UCSD-AML1 (cell line): Measurements from ENCODE around the gene ZNF831.

Source experiments
- DNase-seq: peaks from one replicate; lab custom pipeline; 2025; ENCODE audit not compliant: unreplicated experiment; lab: John Stamatoyannopoulos, UW

The ZNF831 gene

DNA sequence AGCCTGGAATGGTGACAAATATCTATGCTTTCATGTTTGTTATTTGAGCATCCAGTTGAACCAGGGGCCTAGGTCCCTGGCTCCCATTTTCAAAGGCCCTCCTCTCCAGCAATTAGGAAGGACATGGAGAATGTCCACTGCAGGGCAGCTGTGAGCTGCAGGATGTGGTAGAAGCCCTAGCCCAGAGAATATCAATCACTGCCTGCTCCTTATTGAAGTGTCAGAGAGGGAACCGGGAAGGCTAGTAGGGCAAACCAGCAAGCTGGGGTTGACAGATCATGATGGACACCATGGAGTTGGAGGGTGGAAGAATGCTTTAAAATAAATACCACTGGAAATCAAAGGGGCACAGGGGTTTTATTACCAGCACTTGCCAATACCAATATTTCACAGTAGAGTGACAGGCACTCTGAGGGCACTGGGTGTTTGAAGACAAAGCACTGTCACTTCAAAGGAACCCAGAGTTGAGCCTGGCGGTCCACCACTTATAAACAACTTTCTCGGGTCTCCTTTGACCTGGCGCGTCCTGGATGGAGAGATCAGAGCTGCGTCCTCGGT, 47.7 kb downstream of the ZNF831 start:
- no peak for DNase-seq

DNA sequence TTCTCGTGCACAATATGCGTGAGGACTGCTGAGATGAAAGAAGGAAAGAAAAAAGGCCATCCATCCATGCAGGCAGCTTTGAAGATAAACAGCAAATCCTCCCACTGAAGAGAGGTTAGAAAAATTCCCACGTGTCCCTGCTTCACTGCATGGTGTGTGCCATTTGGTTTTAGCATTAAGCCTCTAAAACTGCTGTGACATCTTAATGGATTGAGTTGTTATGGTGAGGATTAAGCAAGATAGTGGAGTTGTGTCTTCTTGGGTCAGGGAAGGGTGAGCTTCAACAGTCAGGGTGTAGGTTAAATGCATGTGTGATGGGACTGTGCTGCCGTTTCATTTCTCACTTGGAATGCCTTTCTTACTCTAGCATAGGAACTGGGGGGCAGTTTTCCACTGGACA, 50.5 kb downstream of the ZNF831 start:
- no peak for DNase-seq

DNA sequence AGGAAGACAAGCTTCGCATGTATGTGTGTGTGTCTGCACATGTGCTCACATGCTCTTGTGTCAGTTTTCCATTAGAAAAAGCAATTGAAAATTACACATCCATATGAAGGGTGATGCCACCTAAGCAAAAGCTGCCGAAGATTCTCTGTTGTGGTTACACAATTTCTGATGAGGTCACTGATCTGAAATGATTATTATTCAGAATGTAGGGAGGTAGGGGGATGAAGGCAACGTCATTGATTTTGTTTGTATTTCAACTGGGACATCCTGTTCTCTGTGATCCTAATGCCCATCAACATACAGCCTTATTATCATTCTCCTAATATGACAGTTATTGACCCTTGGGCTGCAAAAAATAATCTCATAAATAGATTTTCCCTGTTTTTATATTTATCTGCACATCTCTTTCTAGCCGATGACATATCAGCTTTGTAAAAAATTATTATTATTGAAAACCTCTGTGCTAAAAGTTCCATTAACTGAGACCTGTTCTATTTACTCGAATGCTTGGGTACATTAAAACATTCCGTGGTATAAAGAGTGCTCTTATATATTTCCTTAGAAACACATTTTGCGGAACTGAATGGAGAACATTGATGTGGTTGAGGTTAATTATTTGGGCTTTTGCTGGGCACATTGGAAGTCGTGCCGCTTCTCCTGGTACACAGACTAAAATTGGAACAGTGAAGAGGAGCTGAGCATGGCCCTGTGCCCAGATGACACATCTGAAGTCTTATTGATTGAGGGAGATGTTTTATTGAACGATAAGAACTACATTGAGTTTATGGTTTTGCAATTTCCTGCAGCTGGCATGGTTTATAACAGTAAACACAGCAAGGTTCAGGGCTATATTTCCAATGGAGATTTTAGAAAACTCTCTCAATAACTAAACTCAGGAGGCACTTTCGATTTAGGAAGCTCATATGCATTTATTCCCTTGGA, 51.3 kb downstream of the ZNF831 start:
- no peak for DNase-seq

DNA sequence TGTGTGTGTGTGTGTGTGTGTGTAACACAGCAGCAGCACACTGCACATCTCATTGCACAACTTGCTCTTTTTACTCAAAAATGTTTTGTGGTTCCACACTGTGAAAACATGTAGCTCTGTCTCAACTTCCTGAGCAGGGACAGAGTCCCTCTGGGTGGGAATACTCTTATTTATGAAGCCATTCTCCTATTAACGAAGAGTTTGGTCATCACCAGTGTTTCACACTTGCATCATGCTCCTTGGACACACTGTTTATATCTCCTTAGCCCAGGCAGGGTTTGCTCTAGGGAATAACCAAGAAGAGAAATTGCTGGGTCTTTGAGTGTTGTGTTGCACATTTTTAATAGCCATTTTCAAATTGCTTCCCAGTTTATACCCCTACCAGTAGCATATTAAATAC, 53.6 kb downstream of the ZNF831 start:
- DNase-seq, result no peak

DNA sequence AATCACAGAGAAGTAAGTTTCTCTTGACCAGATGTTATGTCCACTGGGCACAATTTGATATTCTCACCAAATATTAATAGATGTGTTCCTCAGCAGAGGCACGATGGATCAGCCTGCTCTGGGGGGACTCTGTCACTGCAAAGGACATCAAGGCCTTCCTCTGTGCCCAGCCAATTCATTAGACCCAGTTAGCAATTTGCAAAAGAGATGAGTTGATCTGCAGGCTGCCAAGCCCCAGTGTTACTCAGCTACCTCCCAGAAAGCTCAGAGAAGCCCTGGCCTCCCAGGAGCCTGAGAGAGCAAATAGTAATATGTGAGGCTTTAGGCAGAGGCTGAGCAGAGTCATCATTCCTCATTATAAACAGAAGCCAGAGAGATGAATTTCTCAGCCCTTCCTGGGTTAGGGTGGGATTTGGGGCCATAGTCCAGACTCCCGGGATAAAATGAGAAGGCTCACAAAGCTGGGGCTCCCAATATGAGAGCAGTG, 54.2 kb downstream of the ZNF831 start:
- no peak for DNase-seq

DNA sequence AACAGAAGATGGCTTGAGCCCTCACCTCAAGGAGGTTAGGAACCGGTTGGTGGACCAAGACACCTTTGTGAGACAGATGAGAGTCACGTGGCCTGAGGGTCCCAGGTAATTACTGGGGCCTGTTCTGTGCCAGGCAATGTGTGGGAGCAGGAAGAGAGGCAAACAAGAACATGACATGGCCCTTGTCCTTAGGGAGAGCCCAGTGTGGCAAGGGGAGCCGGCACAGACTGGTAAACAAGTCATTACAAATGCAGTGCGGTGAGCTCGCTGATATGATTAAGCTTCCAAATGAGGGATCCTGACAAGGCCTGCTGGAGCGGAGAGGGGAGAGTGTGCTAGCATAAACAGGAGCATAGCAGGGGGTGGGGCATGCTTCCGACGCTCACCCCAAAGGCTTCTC, 55.6 kb downstream of the ZNF831 start:
- DNase-seq, result no peak

DNA sequence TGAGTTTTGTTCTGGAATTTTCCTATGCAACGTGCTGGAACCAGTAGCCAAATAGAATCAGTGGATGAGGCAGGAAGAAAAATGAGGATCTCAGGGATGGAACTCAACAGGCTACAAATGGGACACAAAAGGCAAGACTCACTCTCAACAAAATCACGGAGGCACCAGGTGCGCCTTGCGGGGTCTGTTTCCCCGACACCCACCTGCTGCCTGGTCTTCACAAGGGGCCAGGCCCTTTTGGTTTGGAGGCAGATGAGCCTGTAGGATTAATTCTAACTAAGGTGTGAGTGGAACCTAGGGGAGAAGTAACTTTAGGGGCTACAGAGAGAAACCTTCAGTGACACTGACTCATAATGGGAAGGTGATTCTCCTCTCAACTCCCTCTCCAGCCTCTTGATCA, 56.5 kb downstream of the ZNF831 start:
- no peak for DNase-seq

DNA sequence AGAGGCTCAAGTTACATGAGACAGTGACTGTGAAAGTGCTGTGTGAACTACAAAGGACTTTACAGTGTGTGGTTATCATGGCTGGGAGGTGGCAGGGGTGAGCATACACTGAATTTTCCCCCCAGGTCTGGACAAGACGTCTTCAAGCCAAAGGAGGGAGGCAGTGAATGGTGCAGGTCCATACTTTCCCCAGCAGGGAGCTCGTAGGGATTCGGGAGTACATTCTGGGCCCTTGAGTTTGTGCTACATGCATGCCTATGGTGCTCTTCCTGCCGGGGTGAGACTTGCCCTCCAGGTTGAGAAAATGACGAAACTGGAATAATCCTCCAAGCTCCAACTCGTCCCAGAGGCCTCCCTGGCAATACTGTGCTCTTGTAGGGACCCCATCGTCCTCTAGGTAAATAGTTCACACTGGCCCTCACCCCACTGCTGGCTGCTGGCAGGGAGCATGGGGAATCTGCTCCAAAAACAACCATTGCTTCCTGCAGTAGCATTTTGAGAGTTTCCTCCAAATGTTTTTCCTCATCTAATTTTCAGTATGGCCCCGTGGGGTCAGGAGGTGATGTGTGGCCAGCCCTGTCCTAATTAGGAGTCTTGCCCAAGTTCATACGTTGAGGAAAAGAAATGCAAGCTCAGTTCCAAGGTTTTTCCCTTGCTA, 57.6 kb downstream of the ZNF831 start:
- DNase-seq, result no peak

DNA sequence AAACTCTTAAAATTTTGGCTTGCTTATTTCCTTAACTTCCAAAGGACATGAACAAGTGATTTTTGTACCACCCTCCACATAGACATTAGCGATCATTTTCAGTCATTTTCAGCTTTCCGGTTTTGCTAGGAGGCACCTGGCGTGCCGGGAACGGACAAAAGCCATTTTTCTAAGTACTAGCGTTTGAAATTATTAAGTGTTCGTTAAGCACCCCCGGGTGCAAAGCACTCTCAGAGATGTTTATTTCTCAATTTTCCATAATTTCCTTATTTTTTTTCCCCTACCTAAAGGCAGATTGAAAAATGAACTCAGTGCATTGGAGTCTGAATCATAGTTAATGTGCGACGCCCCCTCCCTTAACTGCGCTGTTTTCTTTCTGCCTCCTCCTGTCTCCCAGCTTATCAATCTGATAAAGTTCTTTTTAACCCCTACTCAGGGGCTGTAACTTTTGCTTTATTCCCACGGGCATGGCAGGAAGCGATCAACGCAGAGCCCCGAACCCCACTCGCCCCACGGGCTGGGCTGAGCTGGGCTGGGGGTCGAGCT, 58.2 kb downstream of the ZNF831 start:
- DNase-seq, result no peak

DNA sequence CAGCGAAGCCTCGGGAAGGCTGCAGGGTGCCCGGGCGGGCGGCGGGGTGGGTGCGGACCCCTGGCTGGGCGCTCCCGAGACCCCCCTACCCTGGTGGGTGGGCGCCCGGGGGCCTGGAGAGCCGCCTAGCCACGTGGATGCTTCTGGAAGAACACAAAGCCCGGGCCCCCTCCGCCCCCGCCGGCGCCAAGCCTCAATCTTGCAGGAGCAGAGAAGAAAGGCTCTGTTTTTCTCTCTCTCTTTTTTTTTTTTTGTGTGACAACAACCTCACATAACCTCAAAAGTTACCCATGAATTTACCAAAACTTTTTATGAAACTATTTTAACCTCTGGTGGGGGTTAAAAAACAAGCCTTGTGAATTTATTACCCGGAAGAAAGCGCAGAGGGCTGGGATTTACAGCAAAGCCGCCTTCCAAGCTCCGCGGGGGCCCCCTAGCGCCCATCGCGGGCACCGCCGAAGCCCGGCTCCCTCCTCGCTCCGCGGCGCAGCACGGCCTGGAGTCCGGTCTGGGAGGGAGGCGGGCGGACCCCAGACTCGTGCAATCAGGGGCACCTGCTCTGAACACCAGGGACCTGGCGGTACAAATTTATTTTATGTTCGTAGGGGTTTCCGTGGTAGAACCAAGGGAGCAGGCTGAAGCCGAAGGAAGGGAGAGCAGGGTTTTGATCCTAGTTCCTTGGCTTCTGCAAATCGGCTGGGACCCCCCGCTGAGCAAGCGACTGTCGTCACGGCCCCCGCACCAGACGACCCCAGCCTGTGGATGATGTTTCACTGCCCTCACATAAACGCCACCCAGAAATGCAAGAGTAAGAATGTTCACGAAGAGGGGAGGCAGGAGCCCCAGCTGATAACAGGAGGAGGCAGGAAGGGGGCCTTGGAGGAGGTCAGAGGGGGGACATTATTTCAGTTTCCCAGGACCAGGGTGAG, 58.9 kb downstream of the ZNF831 start:
- peak; percentile 62 for DNase-seq

DNA sequence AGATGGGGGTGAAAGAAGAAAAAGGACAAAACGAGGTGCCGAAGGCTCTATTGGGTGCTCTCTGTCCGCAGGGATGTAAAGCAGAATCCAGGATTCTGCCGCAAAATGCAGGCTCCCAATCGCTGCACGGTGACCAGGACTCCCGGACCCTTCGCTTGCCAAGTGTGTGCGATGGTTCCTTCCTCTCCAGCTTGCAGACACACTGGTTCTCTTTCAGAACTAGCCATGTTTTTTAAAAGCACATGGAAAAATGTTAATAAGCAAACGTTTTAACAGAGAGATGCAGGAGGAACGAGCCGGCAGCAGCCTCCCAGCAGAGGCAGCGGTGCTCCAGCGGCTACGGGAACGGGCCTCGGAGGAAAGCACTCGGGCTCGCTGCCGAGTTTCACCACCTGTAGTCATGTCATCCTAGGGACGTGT, 59.6 kb downstream of the ZNF831 start:
- DNase-seq, result no peak

DNA sequence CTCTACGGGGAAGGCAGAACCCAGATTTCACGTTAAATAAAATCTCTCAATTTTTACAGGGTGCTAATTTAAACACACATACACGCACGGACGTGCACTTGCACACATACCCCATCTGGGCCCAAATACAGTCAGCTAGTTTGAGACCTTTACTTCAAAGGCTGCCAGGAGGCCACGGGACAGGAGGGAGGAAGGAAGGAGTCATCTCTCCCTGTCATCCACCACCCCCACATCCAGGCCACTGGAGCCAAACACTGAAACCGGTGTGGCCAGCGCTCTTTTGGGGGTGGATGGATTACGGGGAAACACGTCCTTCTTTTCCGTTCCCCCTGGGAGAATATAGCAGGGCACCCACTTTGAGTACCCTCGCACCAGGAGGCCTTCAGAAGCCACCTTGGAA, 60.1 kb downstream of the ZNF831 start:
- DNase-seq, result no peak

DNA sequence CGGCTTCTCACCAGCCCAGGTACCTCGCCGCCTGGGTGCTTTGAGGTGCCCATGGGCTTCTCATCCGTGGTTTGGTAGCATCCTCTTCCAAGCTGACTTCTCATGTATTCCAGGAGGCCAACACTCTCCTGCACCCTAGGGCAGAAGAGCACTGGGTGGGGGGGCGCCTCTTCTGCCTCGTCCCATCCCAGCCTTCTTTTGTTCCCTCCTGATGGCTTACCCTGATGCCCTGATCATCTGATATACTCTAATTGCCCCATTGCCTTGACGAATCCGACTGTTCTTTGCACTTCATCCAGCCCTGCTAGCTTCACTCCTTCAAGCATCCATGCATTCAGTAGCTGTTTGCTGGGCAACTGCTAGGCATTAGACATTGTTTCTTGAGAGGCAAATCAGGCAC, 60.6 kb downstream of the ZNF831 start:
- no peak for DNase-seq

DNA sequence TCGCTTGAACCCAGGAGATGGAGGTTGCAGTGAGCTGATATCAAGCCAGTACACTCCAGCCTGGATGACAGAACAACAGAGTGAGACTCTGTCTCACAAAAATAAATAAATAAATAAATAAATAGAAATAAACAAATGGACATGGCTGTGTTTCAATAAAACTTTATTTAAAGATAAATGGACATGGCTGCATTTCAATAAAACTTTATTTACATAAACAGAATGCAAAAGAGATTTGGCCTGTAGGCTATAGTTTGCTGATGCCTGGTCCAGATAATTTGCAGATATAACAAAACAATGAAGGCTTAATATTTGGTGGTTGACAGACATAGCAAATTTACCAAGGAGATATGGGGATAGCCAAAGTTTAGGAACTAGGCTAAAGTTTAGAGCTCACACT, 66.8 kb downstream of the ZNF831 start:
- DNase-seq, result no peak

DNA sequence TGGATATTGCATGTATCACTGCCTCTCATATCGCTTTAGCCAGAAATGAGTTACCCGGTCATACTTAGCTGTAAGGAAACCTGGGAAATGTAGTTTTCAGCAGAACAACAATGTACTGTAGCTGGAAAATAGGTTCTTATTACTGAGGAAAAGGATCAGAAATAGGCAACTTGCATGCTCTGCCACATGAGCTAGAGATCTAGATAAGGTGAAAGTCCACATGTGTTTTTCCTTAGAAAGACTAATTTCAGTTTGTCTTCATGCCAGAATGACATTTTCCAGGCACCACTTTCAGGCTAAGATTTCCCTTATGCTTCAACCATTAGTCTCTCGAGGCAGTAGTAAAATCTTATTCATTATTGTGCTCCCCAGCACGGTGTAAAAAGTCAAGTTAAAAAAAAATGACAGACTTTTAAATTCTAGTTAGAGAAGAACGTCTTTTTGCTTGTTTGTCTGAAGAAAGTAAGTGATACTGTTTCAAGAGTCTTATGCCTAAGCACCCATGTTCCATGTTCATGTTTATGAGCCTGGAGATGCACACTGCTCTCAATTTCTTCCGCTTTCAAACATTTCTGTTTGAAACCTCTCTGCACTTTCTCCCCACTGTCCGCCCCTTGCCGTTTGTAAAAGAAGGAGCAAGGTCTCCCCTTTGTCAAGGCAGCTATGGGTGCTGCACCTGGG, 67.6 kb downstream of the ZNF831 start:
- DNase-seq, result no peak

DNA sequence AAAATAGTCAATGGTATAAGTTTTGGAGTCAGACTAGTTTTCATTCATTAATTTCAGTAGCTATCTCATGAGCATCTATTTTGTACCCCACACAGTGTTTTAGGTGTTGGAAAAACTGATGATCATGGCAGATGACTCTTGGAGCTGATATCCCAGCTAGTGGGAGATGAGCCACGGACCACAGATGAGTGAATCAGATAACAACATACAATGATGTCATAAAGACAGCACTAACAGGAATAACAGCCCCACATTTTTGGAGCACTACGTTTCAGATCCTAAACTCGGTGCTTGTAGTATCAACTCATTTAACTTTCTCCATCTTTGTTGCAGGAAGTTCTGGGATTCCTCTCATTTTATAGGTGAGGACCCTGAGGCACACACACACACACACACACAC, 69.0 kb downstream of the ZNF831 start:
- DNase-seq, result no peak

DNA sequence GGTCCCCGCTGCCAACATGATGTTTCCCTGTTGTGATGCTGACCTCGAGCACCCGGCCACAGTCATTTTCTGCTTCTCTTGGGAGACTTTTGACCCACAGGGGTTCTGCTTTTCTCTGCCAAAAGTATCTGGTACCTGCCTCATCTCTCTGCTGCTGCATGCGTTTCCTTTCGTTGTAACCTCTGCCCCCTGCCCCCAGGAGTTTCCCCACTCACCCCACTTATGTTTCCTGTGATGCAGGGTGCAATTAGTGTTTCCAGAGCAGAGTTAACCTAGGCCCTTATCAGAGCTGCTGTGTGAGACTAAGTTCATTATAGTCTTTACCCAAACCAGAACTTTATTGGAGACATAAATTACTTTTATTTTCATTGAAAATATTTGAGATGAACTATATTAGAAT, 71.6 kb downstream of the ZNF831 start:
- no peak for DNase-seq

DNA sequence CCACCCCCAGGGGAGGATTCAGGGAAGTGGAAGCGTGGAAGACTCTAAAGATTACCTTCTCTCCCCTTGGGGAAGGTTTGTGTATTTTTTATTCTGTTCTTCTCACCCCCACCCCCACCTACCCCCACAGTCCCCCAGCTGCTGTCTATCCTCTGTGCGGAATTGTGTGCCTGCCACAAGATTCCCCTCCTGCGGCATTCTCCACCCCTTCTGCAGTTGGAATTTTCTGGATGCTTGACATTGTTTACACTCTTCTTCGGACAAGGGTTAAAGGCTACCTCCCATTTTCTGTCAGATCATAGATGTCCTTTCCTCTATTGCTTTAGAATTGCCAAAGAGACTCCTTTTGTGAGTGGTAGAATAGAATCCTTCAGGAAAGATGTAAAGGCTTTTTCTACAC, 76.4 kb downstream of the ZNF831 start:
- DNase-seq, result no peak

DNA sequence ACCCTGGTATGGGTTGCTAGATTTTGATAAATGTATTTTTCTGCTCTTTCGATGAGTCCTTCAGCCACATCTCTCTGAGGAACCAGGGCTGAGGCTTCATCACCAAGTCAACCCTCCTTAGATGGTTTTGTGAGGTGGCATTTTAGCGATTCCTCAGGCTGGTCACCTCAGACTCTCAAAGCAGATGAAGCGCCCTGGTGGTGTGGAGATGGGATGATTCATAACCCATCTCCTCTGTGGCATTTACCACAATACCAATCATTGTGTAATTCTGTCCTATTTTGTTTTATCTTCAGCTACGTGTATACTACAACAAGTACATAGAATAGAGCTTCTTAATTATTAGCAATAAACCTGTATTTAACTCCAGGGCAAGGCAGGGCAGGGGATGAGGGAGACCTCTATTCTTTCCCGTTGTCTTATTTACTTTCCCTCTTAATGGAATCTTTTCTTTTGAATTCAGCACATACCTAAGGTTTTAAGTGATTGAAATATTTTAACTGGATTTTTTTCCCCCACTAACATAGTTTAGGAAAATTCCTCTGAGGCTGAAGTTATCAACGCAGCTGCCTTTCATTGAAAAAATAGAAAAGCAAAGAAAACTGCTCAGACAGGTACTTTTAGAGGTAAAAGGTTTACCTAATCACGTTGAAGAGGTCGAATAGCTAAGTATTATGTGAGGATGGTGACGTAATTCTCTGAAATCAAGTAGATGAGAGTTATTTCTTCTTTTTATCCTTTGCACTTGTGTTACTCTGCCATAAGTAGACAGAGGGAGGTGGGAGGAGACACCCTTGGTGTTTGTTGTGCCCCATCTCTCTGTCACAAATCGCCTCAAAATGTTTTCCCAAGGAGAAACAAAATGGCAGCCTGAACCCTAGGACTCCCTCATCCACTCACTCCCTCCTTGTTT, 79.3 kb downstream of the ZNF831 start:
- no peak for DNase-seq
